Measurements from ENCODE around the gene CXXC1.
A peak's percentile ranks its signal among the peaks of the same experiment; 100 is the strongest.

The CXXC1 gene

GRCh38 chr18:50297621-50298442 lies 10.3 kb upstream of the CXXC1 start:
- DNase-seq, result peak; percentile 97

GRCh38 chr18:50293039-50293438 lies 5.5 kb upstream of the CXXC1 start:
- no peak for DNase-seq

GRCh38 chr18:50289108-50289443 lies 1.6 kb upstream of the CXXC1 start:
- no peak for DNase-seq

GRCh38 chr18:50288348-50289107 lies 1.0 kb upstream of the CXXC1 start:
- peak; percentile 65 for DNase-seq

- DNase-seq, result peak; percentile 78
Observed at GRCh38 chr18:50287028-50287440, 458 bp downstream of the CXXC1 start.

GRCh38 chr18:50286391-50287027 lies 983 bp downstream of the CXXC1 start:
- DNase-seq, result peak; percentile 44

- DNase-seq, result no peak
Observed at GRCh38 chr18:50285631-50286321, 1.7 kb downstream of the CXXC1 start.

GRCh38 chr18:50285071-50285470 lies 2.4 kb downstream of the CXXC1 start:
- no peak for DNase-seq

- peak; percentile 45 for DNase-seq
Observed at GRCh38 chr18:50284255-50284885, 3.1 kb downstream of the CXXC1 start.

GRCh38 chr18:50283469-50284209 lies 3.9 kb downstream of the CXXC1 start:
- DNase-seq, result peak; percentile 52

GRCh38 chr18:50282521-50283335 lies 4.8 kb downstream of the CXXC1 start:
- DNase-seq, result peak; percentile 44

GRCh38 chr18:50281972-50282520 lies 5.4 kb downstream of the CXXC1 start:
- DNase-seq, result no peak

- peak; percentile 100 for DNase-seq
Observed at GRCh38 chr18:50281295-50281971, 6.1 kb downstream of the CXXC1 start, which contains the start of gene MBD1. Gene MBD1, minus strand, starts transcription at chr18:50281523. Its CDS starts 1,531 bp downstream, at chr18:50279992.

- no peak for DNase-seq
Observed at GRCh38 chr18:50280707-50281294, 6.7 kb downstream of the CXXC1 start.

- no peak for DNase-seq
Observed at GRCh38 chr18:50279752-50280151, 7.7 kb downstream of the CXXC1 start.

GRCh38 chr18:50277942-50278341 lies 9.6 kb downstream of the CXXC1 start:
- DNase-seq, result peak; percentile 52

- no peak for DNase-seq
Observed at GRCh38 chr18:50276452-50276851, 11.0 kb downstream of the CXXC1 start.

GRCh38 chr18:50275503-50276036 lies 11.9 kb downstream of the CXXC1 start:
- DNase-seq, result no peak

GRCh38 chr18:50274941-50275340 lies 12.6 kb downstream of the CXXC1 start:
- DNase-seq, result no peak

Measured in DMS53 (cell line).